Calu3 (cell line): ENCODE measurements around the gene HABP4. TPM values are rescaled to one million over a fixed set of nuclear protein-coding genes. Genes with fewer than 3 reads are reported as not detected.

Experiments
- BruUV-seq: library from RNA; stranded (reverse); fragments of 400-500 nt; replicated peaks from 2 replicates; lab custom pipeline; 2021; lab: Mats Ljungman, UMichigan
- CTCF ChIA-PET: fragments of 300-600 bp; sonication (Branson Sonifier 250); formaldehyde crosslinking; loops from one replicate; lab custom pipeline; 2022; ENCODE audit warnings: antibody characterized with exemption; lab: Charles Lee
- DNase-seq: peaks from one replicate; pipeline ENCODE4 v3.0.0; 2022
- H3K27ac Mint-ChIP-seq: one replicate; pipeline ENCODE4 v1.8.0; 2022; ENCODE audit warnings: mixed read lengths; ENCODE audit not compliant: unreplicated experiment
- H3K27me3 Mint-ChIP-seq: one replicate; pipeline ENCODE4 v1.8.0; 2022; ENCODE audit warnings: mixed read lengths; ENCODE audit not compliant: unreplicated experiment
- H3K36me3 Mint-ChIP-seq: one replicate; pipeline ENCODE4 v1.8.0; 2022; ENCODE audit warnings: mild to moderate bottlenecking, moderate library complexity, mixed read lengths; ENCODE audit not compliant: insufficient read depth, unreplicated experiment
- H3K4me1 Mint-ChIP-seq: one replicate; pipeline ENCODE4 v1.8.0; 2022; ENCODE audit warnings: mild to moderate bottlenecking, low read depth, mixed read lengths; ENCODE audit not compliant: unreplicated experiment
- H3K4me3 Mint-ChIP-seq: one replicate; pipeline ENCODE4 v1.8.0; 2022; ENCODE audit warnings: mild to moderate bottlenecking, low read depth, moderate library complexity, mixed read lengths; ENCODE audit not compliant: unreplicated experiment
- H3K9me3 Mint-ChIP-seq: one replicate; pipeline ENCODE4 v1.8.0; 2022; ENCODE audit warnings: low read depth, mixed read lengths; ENCODE audit not compliant: unreplicated experiment
- intact Hi-C: fragments of 100-400 bp; cut with micrococcal nuclease; formaldehyde crosslinking; loops from one replicate; pipeline ENCODE4 v1.10.0; 2022; ENCODE audit not compliant: unreplicated experiment
- total RNA-seq: library from RNA; stranded (reverse); gene quantifications from 2 replicates; pipeline ENCODE4 v1.2.3, GENCODE V29; 2022
- TF ChIP-seq, protein P1 (sequence below): fragments of 200-600 bp; IDR thresholded peaks from one replicate; pipeline ENCODE4 v1.8.0; 2022; ENCODE audit warnings: antibody characterized with exemption; ENCODE audit not compliant: unreplicated experiment

The HABP4 gene
- total RNA-seq, 1 experiment from 2014 or later = 11.6 TPM

DNA sequence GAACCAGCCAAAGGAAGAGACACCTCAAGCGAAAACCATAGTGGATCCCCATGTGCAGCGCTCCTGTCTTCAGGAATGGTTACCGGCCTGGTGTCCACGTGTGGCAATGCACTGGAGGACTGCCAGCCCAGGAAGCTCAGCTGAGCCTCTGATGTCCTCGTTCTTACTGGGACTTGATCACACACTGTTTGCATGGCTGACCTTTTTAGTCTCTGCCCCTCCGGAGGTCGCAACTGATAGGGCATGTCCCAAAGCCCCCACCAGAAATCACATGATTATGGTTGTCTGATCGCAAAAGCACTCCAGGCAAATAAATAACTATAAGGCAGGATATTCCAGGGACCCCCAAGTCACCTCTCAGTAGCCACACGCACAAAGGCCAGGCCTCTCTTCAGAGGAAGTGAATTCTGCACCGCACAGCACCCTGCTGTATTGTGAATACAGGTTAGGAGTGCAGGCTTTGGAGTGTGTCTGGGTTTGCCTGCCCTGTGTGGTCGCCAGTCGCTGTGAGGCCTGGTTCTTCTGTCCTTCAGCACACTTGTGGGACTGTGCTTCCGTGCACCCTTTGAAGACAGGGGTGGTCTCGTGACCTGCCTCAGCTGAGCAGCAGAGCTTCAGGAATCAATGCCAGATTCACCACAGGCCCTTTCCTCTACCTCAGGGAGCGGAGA, 13.4 kb upstream of the HABP4 start:
- no peak for DNase-seq
- TF ChIP-seq, protein P1, sequence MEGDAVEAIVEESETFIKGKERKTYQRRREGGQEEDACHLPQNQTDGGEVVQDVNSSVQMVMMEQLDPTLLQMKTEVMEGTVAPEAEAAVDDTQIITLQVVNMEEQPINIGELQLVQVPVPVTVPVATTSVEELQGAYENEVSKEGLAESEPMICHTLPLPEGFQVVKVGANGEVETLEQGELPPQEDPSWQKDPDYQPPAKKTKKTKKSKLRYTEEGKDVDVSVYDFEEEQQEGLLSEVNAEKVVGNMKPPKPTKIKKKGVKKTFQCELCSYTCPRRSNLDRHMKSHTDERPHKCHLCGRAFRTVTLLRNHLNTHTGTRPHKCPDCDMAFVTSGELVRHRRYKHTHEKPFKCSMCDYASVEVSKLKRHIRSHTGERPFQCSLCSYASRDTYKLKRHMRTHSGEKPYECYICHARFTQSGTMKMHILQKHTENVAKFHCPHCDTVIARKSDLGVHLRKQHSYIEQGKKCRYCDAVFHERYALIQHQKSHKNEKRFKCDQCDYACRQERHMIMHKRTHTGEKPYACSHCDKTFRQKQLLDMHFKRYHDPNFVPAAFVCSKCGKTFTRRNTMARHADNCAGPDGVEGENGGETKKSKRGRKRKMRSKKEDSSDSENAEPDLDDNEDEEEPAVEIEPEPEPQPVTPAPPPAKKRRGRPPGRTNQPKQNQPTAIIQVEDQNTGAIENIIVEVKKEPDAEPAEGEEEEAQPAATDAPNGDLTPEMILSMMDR = no peak
- no TSS peak for BruUV-seq
- H3K4me1 Mint-ChIP-seq = no peaks in the 10 kb centered on the region
- H3K27ac Mint-ChIP-seq = no peak overlapping the region
- CTCF ChIA-PET = no interaction called here
- H3K4me3 Mint-ChIP-seq = no peak overlapping the region
- intact Hi-C loops = no loop called here
- H3K9me3 Mint-ChIP-seq = no peaks in the 10 kb centered on the region
- H3K36me3 Mint-ChIP-seq = no peaks in the 10 kb centered on the region
- no peaks in the 10 kb centered on the region for H3K27me3 Mint-ChIP-seq

DNA sequence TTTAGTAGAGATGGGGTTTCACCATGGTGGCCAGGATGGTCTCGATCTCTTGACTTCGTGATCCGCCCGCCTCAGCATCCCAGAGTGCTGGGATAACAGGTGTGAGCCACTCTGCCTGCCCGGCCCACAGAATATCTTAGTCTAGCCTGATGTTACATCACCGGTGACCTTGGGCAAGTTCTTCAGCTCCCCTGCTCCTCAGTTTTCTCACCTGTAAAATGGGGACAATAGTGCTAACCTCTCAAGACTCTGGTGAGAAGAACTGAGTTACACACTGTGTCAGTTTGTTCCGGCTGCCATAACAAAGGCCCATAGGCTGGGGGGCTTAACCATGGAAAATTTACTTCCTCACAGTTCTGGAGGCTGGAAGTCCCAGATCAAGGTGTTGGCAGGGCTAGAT, 12.5 kb upstream of the HABP4 start:
- CTCF ChIA-PET = no interaction called here
- no peak for DNase-seq
- no peaks in the 10 kb centered on the region for H3K36me3 Mint-ChIP-seq
- no peak overlapping the region for H3K27ac Mint-ChIP-seq
- H3K27me3 Mint-ChIP-seq = no peaks in the 10 kb centered on the region
- H3K4me1 Mint-ChIP-seq = no peaks in the 10 kb centered on the region
- no peaks in the 10 kb centered on the region for H3K9me3 Mint-ChIP-seq
- no peak overlapping the region for H3K4me3 Mint-ChIP-seq
- intact Hi-C loops = no loop called here
- no TSS peak for BruUV-seq
- TF ChIP-seq, protein P1 = no peak

DNA sequence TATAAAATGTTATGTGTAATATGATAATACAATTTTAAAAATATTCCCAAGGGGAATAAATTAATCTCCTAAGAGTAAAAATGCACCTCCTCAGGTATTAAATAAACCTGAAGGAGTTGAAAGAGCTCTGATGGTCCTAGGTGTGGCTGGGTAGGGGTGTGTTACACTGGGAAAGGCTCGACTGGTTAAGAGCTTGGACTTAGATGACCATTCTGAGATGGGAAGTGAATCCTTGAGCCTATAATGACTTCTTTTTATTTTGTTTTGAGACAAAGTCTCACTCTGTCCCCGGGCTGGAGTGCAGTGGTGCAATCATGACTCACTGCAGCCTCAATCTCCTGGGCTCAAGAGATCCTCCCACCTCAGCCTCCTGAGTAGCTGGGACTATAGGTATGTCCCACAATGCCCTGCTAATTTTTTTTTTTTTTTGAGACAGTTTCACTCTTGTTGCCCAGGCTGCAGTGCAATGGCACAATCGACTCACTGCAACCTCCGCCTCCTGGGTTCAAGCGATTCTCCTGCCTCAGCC, 9.2 kb upstream of the HABP4 start:
- no peak overlapping the region for H3K27ac Mint-ChIP-seq
- no peaks in the 10 kb centered on the region for H3K4me1 Mint-ChIP-seq
- no TSS peak for BruUV-seq
- H3K9me3 Mint-ChIP-seq = no peaks in the 10 kb centered on the region
- no peak for DNase-seq
- CTCF ChIA-PET = no interaction called here
- no peak overlapping the region for H3K4me3 Mint-ChIP-seq
- TF ChIP-seq, protein P1 = no peak
- intact Hi-C loops = loop anchor here (10.0 kb wide), 1 partner anchor 214 kb away; the partner anchor contains the start of gene PRXL2C
- no peaks in the 10 kb centered on the region for H3K27me3 Mint-ChIP-seq
- H3K36me3 Mint-ChIP-seq = no peaks in the 10 kb centered on the region

DNA sequence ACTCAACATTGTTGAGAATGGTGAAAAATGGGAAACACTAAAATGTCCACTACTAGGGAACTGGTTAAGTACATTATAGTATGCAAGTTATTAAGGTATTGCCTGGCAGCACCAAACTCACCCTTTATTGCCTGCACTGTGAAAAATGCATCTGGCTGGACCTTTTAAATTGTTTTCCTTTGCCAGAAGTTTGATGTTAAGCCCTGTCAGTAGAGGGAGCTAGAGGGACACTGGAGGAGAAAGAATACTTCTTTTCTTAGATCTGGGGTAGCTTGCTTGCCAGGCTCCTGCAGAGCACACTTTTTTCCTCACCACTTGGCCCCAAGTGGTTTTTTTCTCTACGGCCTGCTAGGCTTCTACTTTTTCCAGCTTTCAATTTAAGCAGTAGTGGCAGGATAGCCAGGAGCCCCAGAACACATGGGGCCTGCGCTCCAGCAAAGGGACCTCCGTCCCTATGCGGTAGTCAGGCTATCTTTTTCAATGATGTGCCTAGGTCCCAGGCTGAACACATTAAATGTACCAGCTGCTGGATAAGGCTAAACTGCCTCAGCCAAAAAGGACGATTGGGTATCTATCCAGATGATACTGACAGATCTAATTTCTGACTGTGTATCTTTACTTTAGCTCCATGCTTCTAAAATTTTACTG, 8.0 kb upstream of the HABP4 start:
- Mint-ChIP-seq H3K4me1 (no peaks in the 10 kb centered on the region), H3K4me3 (no peak overlapping the region), H3K9me3 (no peaks in the 10 kb centered on the region), H3K27me3 (no peaks in the 10 kb centered on the region), H3K27ac (no peak overlapping the region), H3K36me3 (no peaks in the 10 kb centered on the region)
- intact Hi-C loops = loop anchor here (10.0 kb wide), 1 partner anchor 213 kb away; the partner anchor contains the start of gene PRXL2C
- TF ChIP-seq, protein P1 = peak; percentile 47
- CTCF ChIA-PET = interaction anchor here (0.8 to 1.4 kb wide), 5 partner anchors 21 to 227 kb away, joined by 3 to 6 read pairs (median 4); no protein-coding TSS in a partner anchor
- peak; percentile 47 for DNase-seq
- no TSS peak for BruUV-seq
